HPDE6-E6E7 (cell line): ENCODE measurements around the gene MTRFR.
"Not testable (repeated sequence)": the region's sequence is repeated elsewhere in the genome, so short reads cannot be mapped to it uniquely, and the experiment has no call there.

ENCODE experiments used
- DNase-seq: peaks from one replicate; pipeline ENCODE4 v3.0.0; 2011; ENCODE audit warnings: missing footprints; ENCODE audit errors: extremely low spot score

MTRFR gene

GRCh38 chr12:123232807-123233504 is at the start of gene MTRFR, which contains the start of gene MPHOSPH9:
MTRFR (plus strand) TSS chr12:123233436; CDS start chr12:123253675, 20,239 bp downstream.
MPHOSPH9 (minus strand) TSS chr12:123233141; CDS start chr12:123230364, 2,777 bp downstream.
- peak; percentile 99 for DNase-seq

GRCh38 chr12:123187637-123188036 is 45.6 kb upstream of the MTRFR start:
- no peak for DNase-seq

DNA sequence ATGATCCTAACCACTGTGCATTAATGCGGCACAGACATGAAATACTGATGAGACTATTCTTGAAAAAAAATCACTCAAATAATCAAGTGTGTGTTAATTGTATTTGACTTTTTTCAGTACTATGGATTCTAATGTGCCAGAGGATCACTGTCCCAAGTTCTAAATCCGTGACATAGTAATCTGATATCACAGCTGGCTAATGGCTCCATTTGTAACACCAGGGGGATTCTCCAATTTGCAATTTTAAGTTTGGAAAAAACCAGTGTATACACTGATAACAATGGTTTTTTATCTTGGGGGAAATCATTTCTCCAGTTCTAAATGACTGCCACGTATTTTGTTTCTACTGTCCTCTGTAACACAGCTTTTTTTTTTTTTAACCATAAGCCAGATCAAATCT is 33.3 kb upstream of the MTRFR start:
- DNase-seq = no peak

GRCh38 chr12:123200414-123200813 is 32.8 kb upstream of the MTRFR start:
- DNase-seq = no peak

- not testable (repeated sequence) for DNase-seq
Observed at GRCh38 chr12:123206794-123207193, 26.4 kb upstream of the MTRFR start.

- not testable (repeated sequence) for DNase-seq
Observed at GRCh38 chr12:123207815-123208214, 25.4 kb upstream of the MTRFR start.

GRCh38 chr12:123223241-123223668 is 10.0 kb upstream of the MTRFR start:
- DNase-seq = no peak

DNA sequence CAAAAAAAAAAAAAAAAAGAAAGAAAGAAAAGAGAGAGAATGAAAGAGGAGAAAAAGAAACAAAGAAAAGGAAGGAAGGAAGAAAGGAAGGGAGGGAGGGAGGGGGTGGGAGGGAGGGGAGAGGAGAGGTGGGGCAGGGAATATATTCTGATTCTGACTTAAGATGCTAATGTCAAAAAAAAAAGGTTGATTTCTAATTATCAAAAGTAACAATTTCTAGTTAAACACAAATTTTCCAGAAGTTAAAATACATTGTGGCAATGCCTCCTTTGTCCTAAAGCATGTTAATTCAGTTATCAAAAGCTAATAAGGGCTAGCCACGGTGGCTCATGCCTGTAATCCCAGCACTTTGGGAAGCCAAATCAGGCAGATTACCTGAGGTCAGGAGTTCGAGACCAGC is 7.8 kb upstream of the MTRFR start:
- no peak for DNase-seq

GRCh38 chr12:123227581-123228258 is 5.5 kb upstream of the MTRFR start:
- DNase-seq = no peak

DNA sequence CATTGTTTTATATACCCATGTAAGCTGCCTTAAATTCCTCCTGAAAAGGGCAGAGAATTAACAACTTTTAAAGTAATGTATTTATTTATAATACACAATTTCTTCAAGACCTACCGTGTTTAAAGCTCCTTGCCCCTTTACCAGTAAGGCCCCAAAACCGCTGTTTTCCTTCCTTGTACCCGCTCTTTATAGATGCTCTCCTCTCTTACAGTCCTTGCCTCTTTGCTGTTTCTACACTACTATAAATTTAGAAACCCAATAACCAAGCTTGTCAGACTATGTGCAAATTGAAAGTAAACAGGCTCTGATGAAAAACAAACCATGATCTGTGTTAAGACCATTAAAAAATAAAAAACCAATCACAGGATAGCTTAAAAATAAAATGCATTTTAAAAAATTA is 4.2 kb upstream of the MTRFR start:
- no peak for DNase-seq

DNA sequence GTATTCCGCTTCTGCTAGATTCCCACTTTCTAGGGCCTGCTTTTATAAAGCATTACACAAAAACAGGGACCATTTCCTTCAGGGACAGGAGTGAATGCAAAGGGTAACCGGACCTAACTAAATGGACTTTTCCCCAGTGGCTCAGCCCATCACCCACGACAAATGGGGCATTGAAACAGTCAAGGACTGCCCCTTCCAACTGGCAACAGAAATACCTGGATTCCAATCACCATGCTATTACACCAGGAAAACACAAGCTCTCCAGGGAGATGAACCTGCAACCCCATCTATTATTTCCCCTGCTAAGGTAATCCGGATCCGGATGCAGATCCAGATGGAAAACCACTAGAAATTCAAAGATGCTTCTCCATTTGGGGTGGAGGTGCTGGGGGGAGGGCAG is 1.3 kb upstream of the MTRFR start:
- no peak for DNase-seq

GRCh38 chr12:123232472-123232806 is 797 bp upstream of the MTRFR start:
- peak; percentile 50 for DNase-seq

- DNase-seq = no peak
Observed at GRCh38 chr12:123233505-123234308, 471 bp downstream of the MTRFR start.

DNA sequence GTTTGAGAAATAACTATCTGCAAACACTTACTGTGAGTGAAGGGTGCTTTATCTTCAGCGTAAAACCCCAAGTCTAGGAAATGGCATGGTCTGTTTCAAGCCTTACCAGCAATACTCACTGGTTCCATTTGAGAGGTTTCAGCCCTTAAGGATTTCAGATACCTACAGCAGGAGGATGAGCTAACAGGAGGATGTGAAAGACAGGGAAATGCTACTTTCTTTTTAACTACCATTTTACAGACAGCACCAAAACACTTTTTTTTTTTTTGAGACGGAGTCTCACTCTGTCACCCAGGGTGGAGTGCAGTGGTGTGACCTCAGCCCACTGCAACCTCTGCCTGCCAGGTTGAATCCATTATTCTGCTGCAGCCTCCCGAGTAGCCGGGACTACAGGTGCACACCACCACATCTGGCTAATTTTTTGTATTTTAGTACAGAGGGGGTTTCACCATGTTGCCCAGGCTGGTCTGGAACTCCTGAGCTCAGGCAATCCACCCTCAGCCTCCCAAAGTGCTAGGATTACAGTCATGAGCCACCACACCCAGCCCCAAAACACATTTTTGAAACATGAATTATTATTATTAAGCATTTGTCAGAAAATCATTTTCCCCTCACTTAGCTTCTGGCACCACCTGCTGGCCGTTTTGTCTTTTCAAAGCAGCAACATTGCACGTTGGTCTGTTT is 4.6 kb downstream of the MTRFR start:
- peak; percentile 43 for DNase-seq

DNA sequence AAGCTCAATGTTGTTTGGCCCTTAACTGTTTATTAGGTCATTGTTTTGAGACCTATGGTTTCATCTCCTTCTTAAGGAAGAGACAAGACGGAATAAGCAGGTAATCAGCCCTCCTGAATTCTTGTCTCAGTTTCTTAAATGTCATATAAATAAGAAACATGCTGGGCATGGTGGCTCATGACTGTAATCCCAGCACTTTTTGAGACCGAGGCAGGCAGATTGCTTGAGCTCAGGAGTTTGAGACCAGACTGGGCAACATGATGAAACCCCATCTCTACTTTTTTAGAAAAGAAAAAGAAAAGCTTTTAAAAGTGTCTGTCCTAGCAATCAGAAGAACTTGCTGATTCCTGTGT is 5.1 kb downstream of the MTRFR start:
- no peak for DNase-seq

DNA sequence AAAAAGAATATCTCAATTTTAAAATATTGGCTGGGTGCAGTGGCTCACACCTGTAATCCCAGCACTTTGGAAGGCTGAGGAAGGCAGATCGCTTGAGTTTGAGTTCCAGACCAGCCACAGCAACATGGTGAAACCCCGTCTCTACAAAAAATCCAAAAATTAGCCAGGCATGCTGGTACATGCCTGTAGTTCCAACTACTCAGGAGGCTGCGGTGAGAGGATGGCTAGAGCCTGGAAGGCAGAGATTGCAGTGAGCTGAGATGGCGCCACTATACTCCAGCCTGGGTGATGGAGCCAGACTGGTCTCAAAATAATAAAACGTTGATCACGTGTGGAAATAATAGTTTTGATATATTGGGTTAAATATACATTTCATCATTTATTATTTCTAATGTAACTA is 5.7 kb downstream of the MTRFR start:
- no peak for DNase-seq

GRCh38 chr12:123242116-123242904 is 9.1 kb downstream of the MTRFR start:
- DNase-seq = no peak

GRCh38 chr12:123243671-123244262 is 10.5 kb downstream of the MTRFR start:
- DNase-seq = no peak

- DNase-seq = no peak
Observed at GRCh38 chr12:123245678-123246077, 12.4 kb downstream of the MTRFR start.

DNA sequence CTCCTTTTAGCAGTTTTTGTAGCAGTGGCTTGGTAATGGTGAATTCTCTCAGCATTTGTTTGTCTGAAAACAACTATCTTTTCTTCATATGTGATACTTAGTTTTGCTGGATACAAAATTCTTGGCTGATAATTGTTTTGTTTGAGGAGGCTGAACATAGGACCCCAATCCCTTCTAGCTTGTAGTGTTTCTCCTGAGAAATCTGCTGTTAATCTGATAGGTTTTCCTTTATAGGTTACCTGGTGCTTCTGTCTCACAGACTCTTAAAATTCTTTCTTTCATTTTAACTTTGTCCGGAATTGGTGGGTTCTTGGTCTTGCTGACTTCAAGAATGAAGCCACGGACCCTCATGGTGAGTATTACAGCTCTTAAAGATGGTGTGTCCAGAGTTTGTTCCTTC is 14.9 kb downstream of the MTRFR start:
- DNase-seq = not testable (repeated sequence)
